Right cardiac atrium (tissue), 5 donors: ENCODE measurements around the gene FN1. TPM values are rescaled to one million over a fixed set of nuclear protein-coding genes. Genes with fewer than 3 reads are reported as not detected.

ENCODE experiments used
- ATAC-seq, 2 donors: fragments of 200-7000 bp; cut with Tn5 transposase; one replicate each; pipeline versions ENCODE4 v1.8.0 to v1.9.1; 2020; ENCODE audit warnings: moderate library complexity in 2 of 2, mild to moderate bottlenecking in 1 of 2
- DNase-seq, 3 donors: peaks; one replicate each; pipeline ENCODE4 v3.0.0-alpha.2; 2020
- H3K27ac ChIP-seq: one replicate; pipeline ENCODE4 v1.5.1; 2013; ENCODE audit warnings: mild to moderate bottlenecking, low read length, control low read depth, moderate library complexity
- H3K27me3 ChIP-seq: one replicate; pipeline ENCODE4 v1.6.1; 2013; ENCODE audit not compliant: control insufficient read depth, insufficient read depth
- H3K4me1 ChIP-seq: one replicate; pipeline ENCODE4 v1.6.1; 2013; ENCODE audit warnings: low read length; ENCODE audit not compliant: control insufficient read depth, insufficient read depth
- H3K4me3 ChIP-seq: one replicate; pipeline ENCODE4 v1.5.1; 2013; ENCODE audit warnings: low read length, control low read depth
- H3K9me3 ChIP-seq: one replicate; pipeline ENCODE4 v1.6.1; 2013; ENCODE audit warnings: low read length; ENCODE audit not compliant: control insufficient read depth
- WGBS: extraction: QIAGEN DNeasy Blood & Tissue Kit; methylation state at CpG from one replicate; pipeline ENCODE4 v1.1.7; 2013; 5-methylcytosine and 5-hydroxymethylcytosine counted together
- intact Hi-C, 4 donors: fragments of 100-400 bp; cut with DNase I; formaldehyde crosslinking; loops; one replicate each; pipeline versions ENCODE4 v1.11.0 to v1.14.0; 2022 to 2023
- polyA plus RNA-seq: library from polyadenylated mRNA; stranded (reverse); fragments of 200-250 nt; gene quantifications from one replicate; pipeline ENCODE4 v1.2.3, GENCODE V29; 2013
- total RNA-seq, 4 donors: library from RNA; stranded (reverse); fragmentation: NEBNext Ultra II Directional; extraction: Animal tissue kit (Norgen Biotek cat#: 25700); gene quantifications; one replicate each; pipeline ENCODE4 v1.2.1, GENCODE V29; 2021
- donor health status: healthy with polysubstance abuse.
- donor health status: DM: no; HTN: yes; CAD: no.
- donor health status: DM: no; HTN: no; CAD: no.
- donor health status: DM: no; HTN: yes; CAD: no; lungs with severe emphysema.
- donor health status: DM: yes; HTN: yes; CAD: no.

FN1 gene
- total and polyA plus RNA-seq, 5 donors, result 205 to 530 (median 342) TPM

- intact Hi-C loops, result no loop called here
- 67% methylated on average over 10 of the region's 10 CpGs for WGBS
- ATAC-seq (no peak), DNase-seq (no peak)
- Histone ChIP-seq H3K9me3 (no peaks in the 10 kb centered on the region), H3K27me3 (no peaks in the 10 kb centered on the region), H3K4me3 (no peak overlapping the region), H3K4me1 (no peaks in the 10 kb centered on the region), H3K27ac (no peak overlapping the region)
These were observed 32.2 kb downstream of the FN1 start for GRCh38 chr2:215403441-215404347.

GRCh38 chr2:215401896-215402379, 33.9 kb downstream of the FN1 start:
- no peak overlapping the region for H3K27ac ChIP-seq
- no peak overlapping the region for H3K4me3 ChIP-seq
- no peaks in the 10 kb centered on the region for H3K4me1 ChIP-seq
- ATAC-seq, result no peak
- no peaks in the 10 kb centered on the region for H3K9me3 ChIP-seq
- no peak for DNase-seq
- WGBS, result 67% methylated on average over 3 of the region's 3 CpGs
- intact Hi-C loops, result no loop called here
- H3K27me3 ChIP-seq, result no peaks in the 10 kb centered on the region

GRCh38 chr2:215399067-215399716, 36.7 kb downstream of the FN1 start:
- Histone ChIP-seq H3K4me1 (no peaks in the 10 kb centered on the region), H3K9me3 (no peaks in the 10 kb centered on the region), H3K27ac (no peak overlapping the region), H3K4me3 (no peak overlapping the region), H3K27me3 (no peaks in the 10 kb centered on the region)
- WGBS, result 86% methylated on average over 3 of the region's 3 CpGs
- no peak for DNase-seq
- intact Hi-C loops, result no loop called here
- ATAC-seq, result no peak

GRCh38 chr2:215397632-215398341, 38.1 kb downstream of the FN1 start:
- no peaks in the 10 kb centered on the region for H3K27me3 ChIP-seq
- no peaks in the 10 kb centered on the region for H3K4me1 ChIP-seq
- 40% methylated on average over 9 of the region's 9 CpGs for WGBS
- no peak overlapping the region for H3K27ac ChIP-seq
- intact Hi-C loops, result no loop called here
- DNase-seq, result no peak
- H3K4me3 ChIP-seq, result no peak overlapping the region
- H3K9me3 ChIP-seq, result no peaks in the 10 kb centered on the region
- ATAC-seq, result peak in 1 of 2 donors; percentile 50

- Histone ChIP-seq H3K4me3 (no peak overlapping the region), H3K27ac (no peak overlapping the region), H3K27me3 (no peaks in the 10 kb centered on the region), H3K4me1 (no peaks in the 10 kb centered on the region), H3K9me3 (no peaks in the 10 kb centered on the region)
- no peak for DNase-seq
- 40% methylated on average over 2 of the region's 2 CpGs for WGBS
- ATAC-seq, result peak; percentile 37 to 47
- intact Hi-C loops, result no loop called here
These were observed 39.1 kb downstream of the FN1 start for GRCh38 chr2:215396595-215397313.

- no peaks in the 10 kb centered on the region for H3K27me3 ChIP-seq
- no peak overlapping the region for H3K4me3 ChIP-seq
- 75% methylated on average over 5 of the region's 5 CpGs for WGBS
- intact Hi-C loops, result no loop called here
- H3K4me1 ChIP-seq, result no peaks in the 10 kb centered on the region
- H3K9me3 ChIP-seq, result no peaks in the 10 kb centered on the region
- H3K27ac ChIP-seq, result no peak overlapping the region
- DNase-seq (no peak), ATAC-seq (no peak)
These were observed 40.0 kb downstream of the FN1 start for GRCh38 chr2:215395687-215396460.

GRCh38 chr2:215394102-215394805, 41.6 kb downstream of the FN1 start:
- Histone ChIP-seq H3K27me3 (no peaks in the 10 kb centered on the region), H3K4me1 (no peaks in the 10 kb centered on the region), H3K4me3 (no peak overlapping the region), H3K27ac (no peak overlapping the region), H3K9me3 (no peaks in the 10 kb centered on the region)
- intact Hi-C loops, result no loop called here
- no peak for DNase-seq
- no peak for ATAC-seq
- 69% methylated on average over 7 of the region's 7 CpGs for WGBS

- H3K4me1 ChIP-seq, result no peaks in the 10 kb centered on the region
- ATAC-seq, result no peak
- H3K9me3 ChIP-seq, result no peaks in the 10 kb centered on the region
- intact Hi-C loops, result no loop called here
- 91% methylated on average over 12 of the region's 12 CpGs for WGBS
- no peak overlapping the region for H3K27ac ChIP-seq
- no peak for DNase-seq
- no peaks in the 10 kb centered on the region for H3K27me3 ChIP-seq
- no peak overlapping the region for H3K4me3 ChIP-seq
These were observed 43.1 kb downstream of the FN1 start for GRCh38 chr2:215392687-215393270.

- H3K9me3 ChIP-seq, result no peaks in the 10 kb centered on the region
- H3K27ac ChIP-seq, result no peak overlapping the region
- no peak overlapping the region for H3K4me3 ChIP-seq
- intact Hi-C loops, result no loop called here
- DNase-seq (no peak), ATAC-seq (no peak)
- H3K4me1 ChIP-seq, result no peaks in the 10 kb centered on the region
- H3K27me3 ChIP-seq, result no peaks in the 10 kb centered on the region
These were observed 43.7 kb downstream of the FN1 start for GRCh38 chr2:215392164-215392563.
